CD4-positive, alpha-beta T cell (primary cell): ENCODE data around the gene NKX2-8. TPM values are rescaled to one million over a fixed set of nuclear protein-coding genes. Genes with fewer than 3 reads are reported as not detected.
"Not testable (repeated sequence)": the region's sequence is repeated elsewhere in the genome, so short reads cannot be mapped to it uniquely, and the experiment has no call there.

Experiments
- ATAC-seq: fragments of 200-7000 bp; cut with Tn5 transposase; one replicate; pipeline ENCODE4 v1.10.0; 2022; ENCODE audit warnings: mild to moderate bottlenecking; ENCODE audit not compliant: poor library complexity
- CTCF ChIA-PET: fragments of 350-600 bp; sonication (Branson Sonifier 250); formaldehyde crosslinking; loops from one replicate; lab custom pipeline; 2021; ENCODE audit warnings: antibody characterized with exemption, inconsistent platforms; lab: Charles Lee
- POLR2A ChIA-PET: fragments of 350-600 bp; sonication (Branson Sonifier 250); formaldehyde crosslinking; loops from one replicate; lab custom pipeline; 2021; ENCODE audit warnings: antibody characterized with exemption, inconsistent platforms; lab: Charles Lee
- DNase-seq, 14 experiments: peaks; one replicate each; pipeline ENCODE4 v3.0.0-alpha.2; 2013 to 2020; ENCODE audit warnings: mixed read lengths in 2 of 14
- H3K27ac ChIP-seq, 2 donors: one replicate each; pipeline versions ENCODE4 v1.5.1 to v1.7.0; 2013; ENCODE audit warnings: low read length in 2 of 2, low read depth in 1 of 2, mild to moderate bottlenecking in 1 of 2
- H3K27me3 ChIP-seq, 2 experiments: 1 replicate in 1 of 2; 2 replicates in 1 of 2; pipeline versions ENCODE4 v1.6.1 to v1.7.0; 2013; ENCODE audit warnings: low read length in 2 of 2, control low read depth in 1 of 2, mild to moderate bottlenecking in 1 of 2, moderate library complexity in 1 of 2; ENCODE audit not compliant: insufficient read depth in 2 of 2, control insufficient read depth in 1 of 2
- H3K36me3 ChIP-seq: one replicate; pipeline ENCODE4 v1.6.1; 2013; ENCODE audit warnings: low read length, control low read depth; ENCODE audit not compliant: insufficient read depth
- H3K4me1 ChIP-seq: one replicate; pipeline ENCODE4 v1.6.1; 2013; ENCODE audit warnings: low read length, control low read depth; ENCODE audit not compliant: insufficient read depth
- H3K4me3 ChIP-seq: one replicate; pipeline ENCODE4 v1.5.1; 2013; ENCODE audit warnings: mild to moderate bottlenecking, low read length, moderate library complexity
- H3K9me3 ChIP-seq, 2 experiments: 1 replicate in 1 of 2; 2 replicates in 1 of 2; pipeline versions ENCODE4 v1.6.1 to v1.7.0; 2013; ENCODE audit warnings: low read length in 2 of 2, mild to moderate bottlenecking in 2 of 2, control low read depth in 1 of 2, moderate library complexity in 1 of 2; ENCODE audit not compliant: control insufficient read depth in 1 of 2, insufficient read depth in 1 of 2
- H3K27ac Mint-ChIP-seq: one replicate; pipeline ENCODE4 v1.8.0; 2020; ENCODE audit warnings: mixed read lengths
- H3K27me3 Mint-ChIP-seq: one replicate; pipeline ENCODE4 v1.8.0; 2021; ENCODE audit warnings: mixed read lengths
- H3K36me3 Mint-ChIP-seq: one replicate; pipeline ENCODE4 v1.8.0; 2021; ENCODE audit warnings: low read depth, mixed read lengths
- H3K4me1 Mint-ChIP-seq: one replicate; pipeline ENCODE4 v1.8.0; 2021; ENCODE audit warnings: low read depth, mixed read lengths
- H3K4me3 Mint-ChIP-seq: one replicate; pipeline ENCODE4 v1.8.0; 2020; ENCODE audit warnings: mild to moderate bottlenecking, mixed read lengths
- H3K9me3 Mint-ChIP-seq: one replicate; pipeline ENCODE4 v1.8.0; 2020; ENCODE audit warnings: mixed read lengths
- intact Hi-C, 2 experiments: fragments of 100-400 bp; cut with DNase I in 1 of 2; cut with micrococcal nuclease in 1 of 2; formaldehyde crosslinking; loops; one replicate each; pipeline versions ENCODE4 v1.15.1 to v1.9.0; 2023 to 2025; cut with DNase I, micrococcal nuclease
- total RNA-seq, 174 experiments: library from RNA in 2 of 174; stranded (reverse) in 2 of 174; gene quantifications; one replicate each; pipeline ENCODE4 v1.2.3 and lab custom pipeline; 2021 to 2026
- TF ChIP-seq, protein P1 (sequence below): fragments of 200-600 bp; IDR thresholded peaks from one replicate; pipeline ENCODE4 v1.8.0; 2022; ENCODE audit warnings: antibody characterized with exemption, mild to moderate bottlenecking

NKX2-8 gene
- total RNA-seq, 2 experiments from 2014 or later = not detected

DNA sequence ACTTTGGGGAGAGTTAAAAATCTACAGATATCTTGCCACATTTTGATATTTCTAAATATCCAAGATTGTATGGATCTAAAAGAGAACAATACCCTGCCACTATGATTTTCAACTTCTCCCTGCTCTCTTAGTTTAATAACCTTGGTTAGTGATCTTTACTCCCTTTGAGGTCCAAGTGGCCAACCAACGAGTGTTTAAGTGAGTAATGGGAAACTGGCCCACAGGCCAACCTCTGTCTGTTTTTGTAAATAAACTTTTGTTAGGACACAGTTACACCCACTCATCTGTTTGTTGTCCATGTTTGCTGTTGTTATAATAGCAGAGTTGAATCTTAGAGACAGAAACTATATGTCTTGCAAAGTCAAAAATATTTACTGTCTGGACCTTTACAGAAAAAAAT lies 31.5 kb downstream of the NKX2-8 start:
- no peak overlapping the region for H3K27ac ChIP-seq
- ATAC-seq (no peak), DNase-seq (no peak)
- no peaks in the 10 kb centered on the region for H3K4me1 ChIP-seq
- H3K4me3 ChIP-seq = no peak overlapping the region
- H3K27me3 ChIP-seq = peaks cover 3 to 9% of the 10 kb centered on the region in 2 experiments
- CTCF ChIA-PET = no interaction called here
- Mint-ChIP-seq H3K27me3 (peaks cover 25% of the 10 kb centered on the region), H3K9me3 (no peaks in the 10 kb centered on the region), H3K4me1 (no peaks in the 10 kb centered on the region), H3K36me3 (no peaks in the 10 kb centered on the region), H3K4me3 (no peak overlapping the region), H3K27ac (no peak overlapping the region)
- TF ChIP-seq, protein P1, sequence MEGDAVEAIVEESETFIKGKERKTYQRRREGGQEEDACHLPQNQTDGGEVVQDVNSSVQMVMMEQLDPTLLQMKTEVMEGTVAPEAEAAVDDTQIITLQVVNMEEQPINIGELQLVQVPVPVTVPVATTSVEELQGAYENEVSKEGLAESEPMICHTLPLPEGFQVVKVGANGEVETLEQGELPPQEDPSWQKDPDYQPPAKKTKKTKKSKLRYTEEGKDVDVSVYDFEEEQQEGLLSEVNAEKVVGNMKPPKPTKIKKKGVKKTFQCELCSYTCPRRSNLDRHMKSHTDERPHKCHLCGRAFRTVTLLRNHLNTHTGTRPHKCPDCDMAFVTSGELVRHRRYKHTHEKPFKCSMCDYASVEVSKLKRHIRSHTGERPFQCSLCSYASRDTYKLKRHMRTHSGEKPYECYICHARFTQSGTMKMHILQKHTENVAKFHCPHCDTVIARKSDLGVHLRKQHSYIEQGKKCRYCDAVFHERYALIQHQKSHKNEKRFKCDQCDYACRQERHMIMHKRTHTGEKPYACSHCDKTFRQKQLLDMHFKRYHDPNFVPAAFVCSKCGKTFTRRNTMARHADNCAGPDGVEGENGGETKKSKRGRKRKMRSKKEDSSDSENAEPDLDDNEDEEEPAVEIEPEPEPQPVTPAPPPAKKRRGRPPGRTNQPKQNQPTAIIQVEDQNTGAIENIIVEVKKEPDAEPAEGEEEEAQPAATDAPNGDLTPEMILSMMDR = no peak
- no peaks in the 10 kb centered on the region for H3K36me3 ChIP-seq
- POLR2A ChIA-PET = no interaction called here
- intact Hi-C loops = loop anchor here in 1 of 2 experiments (10.0 kb wide), 1 partner anchor 666 kb away; no protein-coding TSS in a partner anchor
- no peaks in the 10 kb centered on the region for H3K9me3 ChIP-seq

DNA sequence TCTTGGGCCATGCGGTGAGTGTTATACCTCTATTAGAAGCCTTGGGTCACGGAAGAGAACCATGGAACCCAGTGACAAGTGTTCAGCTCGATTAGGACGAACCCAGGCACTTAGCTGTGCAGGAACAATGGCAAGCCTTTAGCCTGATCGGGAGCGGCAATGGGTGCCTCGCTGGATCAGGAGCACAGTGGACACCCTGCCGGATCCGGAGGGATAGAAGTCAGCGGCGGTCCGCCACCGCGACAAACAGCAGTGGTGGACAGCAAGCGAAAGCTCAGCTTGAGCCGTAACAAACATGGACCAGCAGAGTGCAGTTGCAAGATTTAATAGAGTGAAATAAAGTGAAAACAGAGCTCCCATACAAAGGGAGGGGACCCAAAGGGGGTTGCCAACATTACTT lies 38.1 kb downstream of the NKX2-8 start:
- H3K27ac ChIP-seq, H3K36me3 ChIP-seq, POLR2A ChIA-PET, H3K4me3 ChIP-seq, H3K27me3 ChIP-seq, H3K4me1 Mint-ChIP-seq, ATAC-seq, intact Hi-C loops, H3K4me1 ChIP-seq, H3K27ac Mint-ChIP-seq, H3K36me3 Mint-ChIP-seq, H3K4me3 Mint-ChIP-seq, DNase-seq, H3K9me3 ChIP-seq, H3K9me3 Mint-ChIP-seq, CTCF ChIA-PET: not testable (repeated sequence)
- peaks cover 33% of the 10 kb centered on the region for H3K27me3 Mint-ChIP-seq

DNA sequence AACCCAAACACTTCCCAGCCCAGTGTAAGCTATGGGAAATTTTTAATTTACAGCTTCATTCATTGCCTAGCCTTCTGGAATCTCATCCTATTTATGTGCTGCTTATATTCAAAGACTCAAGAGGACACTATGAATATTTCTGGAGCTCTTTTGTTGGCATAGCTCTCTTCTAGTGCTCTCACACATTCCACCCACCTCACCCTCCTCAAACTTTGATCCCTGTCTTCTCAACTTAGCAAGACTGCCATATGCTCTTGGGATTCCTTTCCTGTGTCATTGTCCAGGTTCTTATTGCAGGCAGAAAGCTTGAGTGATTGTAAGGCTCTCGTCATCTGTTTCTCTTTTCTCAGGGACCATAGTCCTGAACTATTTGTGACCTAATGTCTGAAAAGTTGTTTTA lies 44.4 kb downstream of the NKX2-8 start:
- Mint-ChIP-seq H3K27ac (no peak overlapping the region), H3K27me3 (peaks cover 48% of the 10 kb centered on the region), H3K4me3 (no peak overlapping the region), H3K36me3 (no peaks in the 10 kb centered on the region), H3K9me3 (peaks cover 2% of the 10 kb centered on the region), H3K4me1 (no peaks in the 10 kb centered on the region)
- H3K9me3 ChIP-seq = no peaks in the 10 kb centered on the region
- TF ChIP-seq, protein P1 = no peak
- H3K36me3 ChIP-seq = no peaks in the 10 kb centered on the region
- no peak overlapping the region for H3K4me3 ChIP-seq
- H3K4me1 ChIP-seq = no peaks in the 10 kb centered on the region
- H3K27ac ChIP-seq = no peak overlapping the region
- no peaks in the 10 kb centered on the region for H3K27me3 ChIP-seq
- DNase-seq = no peak
- intact Hi-C loops = no loop called here
- ChIA-PET POLR2A (no interaction called here), CTCF (no interaction called here)
- ATAC-seq = no peak

Other genes starting within 250 kb of the NKX2-8 start
- gene NKX2-1, start 62.4 kb downstream of the NKX2-8 start, total RNA-seq = not detected
- not detected for gene PAX9, start 79.2 kb upstream of the NKX2-8 start, total RNA-seq